ENCODE measurements around the gene NR1H3. TPM values are rescaled to one million over a fixed set of nuclear protein-coding genes. Genes with fewer than 3 reads are reported as not detected.

NR1H3 gene
- polyA plus RNA-seq, 1 of the 3 experiments (the other 2 are of a cell fraction) = 7.3 TPM

DNA sequence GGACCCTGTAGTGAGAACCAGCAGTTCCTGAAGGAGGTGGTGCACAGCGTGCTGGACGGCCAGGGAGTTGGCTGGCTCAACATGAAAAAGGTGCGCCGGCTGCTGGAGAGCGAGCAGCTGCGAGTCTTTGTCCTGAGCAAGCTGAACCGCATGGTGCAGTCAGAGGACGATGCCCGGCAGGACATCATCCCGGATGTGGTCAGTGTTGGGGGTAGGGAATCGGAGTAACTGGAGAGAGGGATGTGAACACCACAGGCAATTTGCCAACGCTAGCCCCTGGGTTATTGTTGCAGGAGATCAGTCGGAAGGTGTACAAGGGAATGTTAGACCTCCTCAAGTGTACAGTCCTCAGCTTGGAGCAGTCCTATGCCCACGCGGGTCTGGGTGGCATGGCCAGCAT, 32.1 kb downstream of the NR1H3 start (continued):
- TF ChIP-seq, protein P1, sequence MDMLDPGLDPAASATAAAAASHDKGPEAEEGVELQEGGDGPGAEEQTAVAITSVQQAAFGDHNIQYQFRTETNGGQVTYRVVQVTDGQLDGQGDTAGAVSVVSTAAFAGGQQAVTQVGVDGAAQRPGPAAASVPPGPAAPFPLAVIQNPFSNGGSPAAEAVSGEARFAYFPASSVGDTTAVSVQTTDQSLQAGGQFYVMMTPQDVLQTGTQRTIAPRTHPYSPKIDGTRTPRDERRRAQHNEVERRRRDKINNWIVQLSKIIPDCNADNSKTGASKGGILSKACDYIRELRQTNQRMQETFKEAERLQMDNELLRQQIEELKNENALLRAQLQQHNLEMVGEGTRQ (IDR thresholded peaks at IDR 0.05; ENCODE audit: borderline replicate concordance, low read depth, low read length) = no peak
- TF ChIP-seq SIN3A (IDR thresholded peaks at IDR 0.05; ENCODE audit: borderline replicate concordance, low read depth, low read length) (no peak), EP300 (IDR thresholded peaks at IDR 0.05; ENCODE audit: borderline replicate concordance in 1 of 2, low read depth in 1 of 2, low read length in 1 of 2) (no peak), POLR2AphosphoS5 (IDR thresholded peaks at IDR 0.05; ENCODE audit: low read depth, low read length) (no peak), FOXM1 (IDR thresholded peaks at IDR 0.05; ENCODE audit: low read depth) (no peak)
- TF ChIP-seq, protein P2, sequence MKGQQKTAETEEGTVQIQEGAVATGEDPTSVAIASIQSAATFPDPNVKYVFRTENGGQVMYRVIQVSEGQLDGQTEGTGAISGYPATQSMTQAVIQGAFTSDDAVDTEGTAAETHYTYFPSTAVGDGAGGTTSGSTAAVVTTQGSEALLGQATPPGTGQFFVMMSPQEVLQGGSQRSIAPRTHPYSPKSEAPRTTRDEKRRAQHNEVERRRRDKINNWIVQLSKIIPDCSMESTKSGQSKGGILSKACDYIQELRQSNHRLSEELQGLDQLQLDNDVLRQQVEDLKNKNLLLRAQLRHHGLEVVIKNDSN (IDR thresholded peaks at IDR 0.05; ENCODE audit: borderline replicate concordance, low read depth) = no peak

DNA sequence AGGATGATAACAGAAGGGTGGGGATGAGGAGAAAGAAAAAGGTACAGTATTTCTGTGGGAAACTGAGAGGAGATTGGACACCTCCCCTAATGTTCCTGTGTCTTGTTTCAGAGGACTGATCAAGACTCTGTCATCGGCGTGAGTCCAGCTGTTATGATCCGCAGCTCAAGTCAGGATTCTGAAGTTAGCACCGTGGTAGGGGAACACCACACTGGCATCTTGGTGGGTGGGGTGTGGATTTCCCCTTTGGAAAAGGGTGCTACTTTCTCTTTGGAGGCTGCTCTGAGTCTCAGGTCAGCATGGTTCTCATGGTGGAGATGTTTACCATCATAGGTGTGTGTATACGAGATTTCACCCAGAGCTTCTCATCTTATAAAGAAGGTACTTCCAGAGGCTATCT, 37.6 kb downstream of the NR1H3 start:
- Histone ChIP-seq H3K9ac (no peak overlapping the region), H3K4me2 (no peak overlapping the region), H3K9me2 (no peaks in the 10 kb centered on the region), H3K4me1 (ENCODE audit: control insufficient read depth in 1 of 2, insufficient read depth in 2 of 2, low read depth in 1 of 2, low read length in 1 of 2) (no peaks in the 10 kb centered on the region), H2AFZ (ENCODE audit: low read depth) (no peak overlapping the region), H3K79me2 (ENCODE audit: insufficient read depth) (no peaks in the 10 kb centered on the region; the same call in 1 of the 2 replicates), H4K20me1 (ENCODE audit: insufficient read depth) (no peaks in the 10 kb centered on the region), H3K9me3 (peaks cover 7% of the 10 kb centered on the region; the same call in 1 of the 2 replicates), H3K27me3 (ENCODE audit: insufficient read depth) (no peaks in the 10 kb centered on the region), H3K36me3 (replicated peaks in 1 of 2; ENCODE audit: control insufficient read depth in 1 of 2, insufficient read depth in 2 of 2, low read length in 1 of 2) (peaks cover 67 to 69% of the 10 kb centered on the region in 2 experiments), H3F3A (replicated peaks; ENCODE audit: insufficient read depth) (no peaks in the 10 kb centered on the region), H3K27ac (ENCODE audit: low read depth in 2 of 2, low read length in 1 of 2) (no peak overlapping the region), H3K4me3 (ENCODE audit: low read depth in 2 of 2, low read length in 1 of 2) (no peak overlapping the region)
- no peak for DNase-seq
- POLR2A ChIA-PET = no interaction called here
- TF ChIP-seq TCF12 (IDR thresholded peaks at IDR 0.05) = no peak
- TF ChIP-seq EZH2phosphoT487 (IDR thresholded peaks at IDR 0.05; ENCODE audit: borderline replicate concordance, low read depth) = no peak
- TF ChIP-seq NFIC (IDR thresholded peaks at IDR 0.05; ENCODE audit: borderline replicate concordance) = no peak
- no peak for TF ChIP-seq SMC3 (IDR thresholded peaks at IDR 0.05; ENCODE audit: low read depth, low read length)
- TF ChIP-seq FOXM1 (IDR thresholded peaks at IDR 0.05; ENCODE audit: low read depth) = no peak
- TF ChIP-seq GABPA (IDR thresholded peaks at IDR 0.05; ENCODE audit: low read depth) = no peak
- no peak for TF ChIP-seq RXRA (IDR thresholded peaks at IDR 0.05; ENCODE audit: borderline replicate concordance, low read depth)
- 97% methylated on average over 5 of the region's 5 CpGs for WGBS (ENCODE audit: low lambda C conversion rate)
- CTCF ChIA-PET = interaction anchor here (1.7 to 2.0 kb wide), 2 partner anchors 13 to 60 kb away, joined by 4 read pairs; no protein-coding TSS in a partner anchor

DNA sequence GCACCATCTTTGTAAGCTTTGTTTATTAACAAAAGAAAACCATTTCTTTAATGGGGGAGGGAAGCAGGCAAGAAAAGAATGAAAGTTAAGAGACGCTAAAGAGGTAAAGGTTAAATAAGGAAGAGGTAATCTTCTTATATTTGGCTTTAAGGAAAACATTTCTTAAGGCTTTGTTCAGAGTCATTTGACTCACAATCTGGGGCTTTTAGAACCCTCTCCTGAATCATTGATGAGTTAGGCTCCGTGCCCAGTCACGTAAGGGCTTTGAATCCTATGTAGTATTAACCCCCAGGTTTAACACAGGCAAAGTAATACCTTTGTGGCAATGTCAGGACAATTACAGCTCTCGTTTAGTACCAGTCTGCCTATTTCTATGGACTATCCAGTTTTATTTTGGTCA, 38.2 kb downstream of the NR1H3 start:
- no peak overlapping the region for H2AFZ ChIP-seq (ENCODE audit: low read depth)
- H3K27ac ChIP-seq (ENCODE audit: low read depth in 2 of 2, low read length in 1 of 2) = no peak overlapping the region
- no peaks in the 10 kb centered on the region for H4K20me1 ChIP-seq (ENCODE audit: insufficient read depth)
- CTCF ChIA-PET = interaction anchor here (1.7 to 2.0 kb wide), 2 partner anchors 13 to 59 kb away, joined by 4 read pairs; no protein-coding TSS in a partner anchor
- DNase-seq = no peak
- peaks cover 60 to 72% of the 10 kb centered on the region in 2 experiments for H3K36me3 ChIP-seq (replicated peaks in 1 of 2; ENCODE audit: control insufficient read depth in 1 of 2, insufficient read depth in 2 of 2, low read length in 1 of 2)
- POLR2A ChIA-PET = no interaction called here
- no peaks in the 10 kb centered on the region for H3K27me3 ChIP-seq (ENCODE audit: insufficient read depth)
- no peaks in the 10 kb centered on the region for H3K9me2 ChIP-seq
- H3K4me2 ChIP-seq = no peak overlapping the region
- no peak overlapping the region for H3K9ac ChIP-seq
- H3F3A ChIP-seq (replicated peaks; ENCODE audit: insufficient read depth) = no peaks in the 10 kb centered on the region
- peaks cover 8% of the 10 kb centered on the region; the same call in 1 of the 2 replicates for H3K9me3 ChIP-seq
- no peak overlapping the region for H3K4me3 ChIP-seq (ENCODE audit: low read depth in 2 of 2, low read length in 1 of 2)
- WGBS (ENCODE audit: low lambda C conversion rate) = 95% methylated on average over 4 of the region's 4 CpGs
- H3K4me1 ChIP-seq (ENCODE audit: control insufficient read depth in 1 of 2, insufficient read depth in 2 of 2, low read depth in 1 of 2, low read length in 1 of 2) = no peaks in the 10 kb centered on the region
- no peaks in the 10 kb centered on the region; the same call in 1 of the 2 replicates for H3K79me2 ChIP-seq (ENCODE audit: insufficient read depth)
- TF ChIP-seq GABPA (IDR thresholded peaks at IDR 0.05; ENCODE audit: low read depth) = no peak
- TF ChIP-seq SMC3 (IDR thresholded peaks at IDR 0.05; ENCODE audit: low read depth, low read length) = no peak
- no peak for TF ChIP-seq TCF12 (IDR thresholded peaks at IDR 0.05)
- TF ChIP-seq CHD2 (IDR thresholded peaks at IDR 0.05; ENCODE audit: low read length, partially characterized antibody) = no peak
- TF ChIP-seq, protein P1 (IDR thresholded peaks at IDR 0.05; ENCODE audit: borderline replicate concordance, low read depth, low read length) = no peak
- no peak for TF ChIP-seq CTCF (IDR thresholded peaks at IDR 0.05)
- no peak for TF ChIP-seq FOXM1 (IDR thresholded peaks at IDR 0.05; ENCODE audit: low read depth)
- TF ChIP-seq JUND (IDR thresholded peaks at IDR 0.05) = no peak
- TF ChIP-seq FOXJ3 (CRISPR knock-in tag; IDR thresholded peaks at IDR 0.05) = no peak
- TF ChIP-seq RFX5 (IDR thresholded peaks at IDR 0.05; ENCODE audit: low read length) = no peak
- no peak for TF ChIP-seq MEF2A (IDR thresholded peaks at IDR 0.05; ENCODE audit: borderline replicate concordance, low read depth)
- TF ChIP-seq POLR2AphosphoS5 (IDR thresholded peaks at IDR 0.05; ENCODE audit: low read depth, low read length) = no peak
- TF ChIP-seq SIN3A (IDR thresholded peaks at IDR 0.05; ENCODE audit: borderline replicate concordance, low read depth, low read length) = no peak
- no peak for TF ChIP-seq RAD21 (IDR thresholded peaks at IDR 0.05; ENCODE audit: low read length)
- no peak for TF ChIP-seq TEAD4 (IDR thresholded peaks at IDR 0.05; ENCODE audit: borderline replicate concordance, insufficient read depth)
- TF ChIP-seq NRF1 (IDR thresholded peaks at IDR 0.05; ENCODE audit: low read depth, low read length) = no peak

Data from SK-N-SH (cell line).